ENCODE measurements around the gene PAK5. TPM values are rescaled to one million over a fixed set of nuclear protein-coding genes. Genes with fewer than 3 reads are reported as not detected.

Gene PAK5
- total and polyA plus RNA-seq, 2 of the 13 experiments (the other 11 are each of a cell fraction or from before 2014, with no cell fraction given): not detected

- no peak for TF ChIP-seq TCF12 (IDR thresholded peaks at IDR 0.05)
- TF ChIP-seq TCF12 (CRISPR knock-in tag; IDR thresholded peaks at IDR 0.05): no peak
- no peak for TF ChIP-seq TBL1XR1 (IDR thresholded peaks at IDR 0.05; ENCODE audit: borderline replicate concordance, low read length, partially characterized antibody)
- TF ChIP-seq SNAPC4 (CRISPR knock-in tag; IDR thresholded peaks at IDR 0.05): no peak
- TF ChIP-seq WIZ (CRISPR knock-in tag; IDR thresholded peaks at IDR 0.05): no peak
- no peak for TF ChIP-seq ZMYM2 (CRISPR knock-in tag; IDR thresholded peaks at IDR 0.05)
- no peak for TF ChIP-seq NFRKB (IDR thresholded peaks at IDR 0.05)
- no peak for TF ChIP-seq NFKBIZ (CRISPR knock-in tag; IDR thresholded peaks at IDR 0.05)
These were observed 77.4 kb downstream of the PAK5 start (continued) for GRCh38 chr20:9761476-9761875.

- under 1% methylated on average over 4 of the region's 4 CpGs for WGBS (ENCODE audit: low lambda C conversion rate)
- POLR2A ChIA-PET: no interaction called here
- Histone ChIP-seq H3K4me1 (ENCODE audit: insufficient read depth, low read length) (no peaks in the 10 kb centered on the region), H3K79me2 (ENCODE audit: insufficient read depth, low read length) (no peaks in the 10 kb centered on the region), H3K4me3 (replicated peaks in 1 of 3; ENCODE audit: insufficient read depth in 1 of 3, low read depth in 2 of 3, low read length in 3 of 3) (no peak overlapping the region), H3K9ac (ENCODE audit: insufficient read depth, low read depth, low read length) (no peak overlapping the region), H2AFZ (ENCODE audit: low read length) (no peak overlapping the region), H3K27ac (ENCODE audit: extremely low read length, insufficient read depth, low read length) (no peak overlapping the region), H3K4me2 (ENCODE audit: low read depth, low read length) (no peak overlapping the region), H3K9me3 (ENCODE audit: low read length) (no peaks in the 10 kb centered on the region; the same call in 1 of the 2 replicates), H3K27me3 (ENCODE audit: control insufficient read depth in 1 of 2, insufficient read depth in 2 of 2, low read length in 2 of 2) (no peaks in the 10 kb centered on the region), H4K20me1 (ENCODE audit: insufficient read depth, low read length) (no peaks in the 10 kb centered on the region), H3K36me3 (replicated peaks in 1 of 2; ENCODE audit: control insufficient read depth in 1 of 2, insufficient read depth in 2 of 2, low read length in 2 of 2) (no peaks in the 10 kb centered on the region)
- no TSS peak for BruUV-seq (replicated peaks)
- CTCF ChIA-PET (ENCODE audit: low intra/inter-chr PET ratio, low total read pairs): no interaction called here
- FAIRE-seq: no peak
- DNase-seq (ENCODE audit: low spot score): no peak
- intact Hi-C loops (cut with micrococcal nuclease; ENCODE audit: unreplicated experiment): no loop called here
- no peak for ATAC-seq
- in situ Hi-C loops (cut with HindIII; ENCODE audit: extremely low pct_ligation_motif_present, low pct_unique_long_range_greater_than_20kb): no loop called here
- no peak for TF ChIP-seq ZMYM2 (CRISPR knock-in tag; IDR thresholded peaks at IDR 0.05)
- no peak for TF ChIP-seq RAD51 (IDR thresholded peaks at IDR 0.05; ENCODE audit: borderline replicate concordance)
- no peak for TF ChIP-seq BRCA1 (CRISPR knock-in tag; IDR thresholded peaks at IDR 0.05)
- no peak for TF ChIP-seq ZNF772 (CRISPR knock-in tag; IDR thresholded peaks at IDR 0.05)
- no peak for TF ChIP-seq ZZZ3 (CRISPR knock-in tag; IDR thresholded peaks at IDR 0.05; ENCODE audit: borderline replicate concordance)
- TF ChIP-seq CENPX (CRISPR knock-in tag; IDR thresholded peaks at IDR 0.05): no peak
- TF ChIP-seq ZNF230 (CRISPR knock-in tag; IDR thresholded peaks at IDR 0.05): no peak
- TF ChIP-seq ZNF720 (CRISPR knock-in tag; IDR thresholded peaks at IDR 0.05): no peak
- no peak for TF ChIP-seq KDM1A (CRISPR knock-in tag; IDR thresholded peaks at IDR 0.05)
- no peak for TF ChIP-seq ZNF550 (CRISPR knock-in tag; IDR thresholded peaks at IDR 0.05; ENCODE audit: borderline replicate concordance)
- no peak for TF ChIP-seq ATAD3A (CRISPR knock-in tag; IDR thresholded peaks at IDR 0.05)
- TF ChIP-seq ZNF773 (CRISPR knock-in tag; IDR thresholded peaks at IDR 0.05; ENCODE audit: borderline replicate concordance): no peak
- TF ChIP-seq ELF4 (CRISPR knock-in tag; IDR thresholded peaks at IDR 0.05; ENCODE audit: borderline replicate concordance): no peak
- no peak for TF ChIP-seq ZNF569 (CRISPR knock-in tag; IDR thresholded peaks at IDR 0.05; ENCODE audit: borderline replicate concordance)
These were observed 79.5 kb downstream of the PAK5 start for GRCh38 chr20:9759392-9759791.
